Smooth muscle cell (in vitro differentiated cells): ENCODE measurements around the gene FH. TPM values are rescaled to one million over a fixed set of nuclear protein-coding genes. Genes with fewer than 3 reads are reported as not detected.

ENCODE experiments used
- DNase-seq: peaks from one replicate; lab custom pipeline; 2025; ENCODE audit not compliant: unreplicated experiment; lab: John Stamatoyannopoulos, UW
- H2AFZ ChIP-seq: fragments of 200-600 bp; sonication (generic); 2 replicates; pipeline ENCODE4 v1.6.0; 2016; ENCODE audit warnings: antibody characterized with exemption, low read depth, mild to moderate bottlenecking
- H3F3A ChIP-seq: fragments of 200-600 bp; sonication (generic); 2 replicates; pipeline ENCODE4 v1.6.0; 2017; ENCODE audit warnings: antibody characterized with exemption, low read depth
- H3K27ac ChIP-seq: fragments of 200-600 bp; sonication (generic); 2 replicates; pipeline ENCODE4 v1.5.1; 2016; ENCODE audit warnings: low read depth, mild to moderate bottlenecking
- H3K27me3 ChIP-seq: fragments of 200-600 bp; sonication (generic); 2 replicates; pipeline ENCODE4 v1.6.1; 2016; ENCODE audit warnings: low read depth, mild to moderate bottlenecking
- H3K36me3 ChIP-seq: fragments of 200-600 bp; sonication (generic); 2 replicates; pipeline ENCODE4 v1.5.1; 2016; ENCODE audit warnings: low read depth
- H3K4me1 ChIP-seq: fragments of 200-600 bp; sonication (generic); 2 replicates; pipeline ENCODE4 v1.5.1; 2016; ENCODE audit warnings: low read depth
- H3K4me2 ChIP-seq: fragments of 200-600 bp; sonication (generic); 2 replicates; pipeline ENCODE4 v1.6.0; 2016; ENCODE audit warnings: mild to moderate bottlenecking
- H3K4me3 ChIP-seq: fragments of 200-600 bp; sonication (generic); 2 replicates; pipeline ENCODE4 v1.5.1; 2016; ENCODE audit warnings: mild to moderate bottlenecking
- H3K79me2 ChIP-seq: fragments of 200-600 bp; sonication (generic); 2 replicates; pipeline ENCODE4 v1.6.0; 2016; ENCODE audit warnings: low read depth, mild to moderate bottlenecking
- H3K9ac ChIP-seq: fragments of 200-600 bp; sonication (generic); 2 replicates; pipeline ENCODE4 v1.6.0; 2016; ENCODE audit warnings: low read depth
- H3K9me3 ChIP-seq: fragments of 200-600 bp; sonication (generic); replicated peaks from 2 replicates; pipeline ENCODE4 v1.5.1; 2016; ENCODE audit warnings: low read depth
- H4K20me1 ChIP-seq: fragments of 200-600 bp; sonication (generic); 2 replicates; pipeline ENCODE4 v1.6.0; 2016; ENCODE audit warnings: low read depth
- CTCF ChIP-seq: fragments of 200-600 bp; sonication (generic); IDR thresholded peaks from 2 replicates; pipeline ENCODE4 v1.5.1; 2017; ENCODE audit warnings: borderline replicate concordance, mild to moderate bottlenecking, antibody characterized with exemption; ENCODE audit not compliant: insufficient read depth, poor library complexity, severe bottlenecking
- WGBS: methylation state at CpG from one replicate; pipeline ENCODE4 v1.1.7; 2016; ENCODE audit warnings: low lambda C conversion rate; 5-methylcytosine and 5-hydroxymethylcytosine counted together
- polyA plus RNA-seq: library from polyadenylated mRNA; unstranded; fragments of >200 nt; fragmentation: Nextera tagmentation; extraction: Ambion mirVana; gene quantifications from 2 replicates; pipeline ENCODE4 v1.2.1, GENCODE V29; 2016
- total RNA-seq: library from RNA; depleted of rRNA; stranded (reverse); fragments of >200 nt; gene quantifications from 2 replicates; pipeline ENCODE4 v1.2.3, GENCODE V29; 2014

The FH gene
- total and polyA plus RNA-seq, 2 experiments from 2014 or later: 53.1 to 57.7 TPM

- no peaks in the 10 kb centered on the region for H3K9me3 ChIP-seq
- peak overlapping the region; percentile 68 for H3K9ac ChIP-seq
- H3F3A ChIP-seq: no peaks in the 10 kb centered on the region
- no peak for DNase-seq
- WGBS: 32% methylated on average over 6 of the region's 6 CpGs
- H3K4me2 ChIP-seq: peak overlapping the region; percentile 91
- H4K20me1 ChIP-seq: peaks cover 4% of the 10 kb centered on the region
- H3K36me3 ChIP-seq: no peaks in the 10 kb centered on the region
- peak overlapping the region; percentile 95 for H2AFZ ChIP-seq
- peak overlapping the region; percentile 70 for H3K4me3 ChIP-seq
- H3K4me1 ChIP-seq: peaks cover 20% of the 10 kb centered on the region
- peaks cover 30% of the 10 kb centered on the region for H3K79me2 ChIP-seq
- H3K27ac ChIP-seq: peak overlapping the region; percentile 68
- peaks cover 28% of the 10 kb centered on the region for H3K27me3 ChIP-seq
- TF ChIP-seq CTCF: no peak
Observed at GRCh38 chr1:241520080-241520465, 518 bp upstream of the FH start.

DNA sequence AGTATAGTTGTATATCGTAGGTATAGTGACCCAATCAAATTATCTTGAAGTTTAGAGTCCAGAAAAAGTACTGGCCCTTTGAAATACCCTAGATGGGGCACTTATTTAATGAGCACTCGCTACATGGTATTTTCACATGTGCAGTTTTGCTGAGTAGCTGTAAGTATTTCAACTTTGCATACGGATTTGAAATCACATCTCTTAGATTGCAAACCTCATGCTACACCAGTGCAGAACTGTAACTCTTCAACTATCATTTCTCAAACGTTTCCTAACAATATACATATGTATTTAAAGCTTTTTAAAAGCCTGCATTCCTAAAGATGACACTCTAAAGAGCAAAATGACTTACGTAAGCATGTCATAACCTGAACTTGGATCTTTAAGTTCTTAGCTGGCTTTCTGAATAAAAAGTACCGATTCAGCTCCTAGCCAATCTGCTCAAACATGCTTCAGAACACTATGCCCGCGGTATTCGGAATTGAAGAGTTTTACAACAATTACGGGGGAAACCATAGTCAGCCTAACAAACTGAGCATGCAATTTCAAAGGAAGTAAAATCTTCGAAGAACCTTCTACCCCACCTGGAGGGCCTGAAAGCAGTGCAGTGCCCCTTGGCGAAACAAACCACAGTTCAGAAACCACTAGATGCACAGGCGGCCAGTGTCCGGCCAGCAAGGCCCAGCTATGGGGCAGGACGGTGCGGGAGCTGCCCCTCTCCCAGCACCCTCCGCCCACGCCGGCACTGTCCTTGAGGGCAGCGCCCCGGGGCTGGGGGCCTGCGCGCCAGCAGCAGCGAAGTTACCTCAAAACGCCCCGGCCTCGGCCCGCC is 863 bp downstream of the FH start:
- Histone ChIP-seq H3K9me3 (no peaks in the 10 kb centered on the region), H4K20me1 (peaks cover 9% of the 10 kb centered on the region), H3K27me3 (peaks cover 18% of the 10 kb centered on the region), H3K9ac (peak overlapping the region; percentile 77), H3K27ac (peak overlapping the region; percentile 68), H3F3A (no peaks in the 10 kb centered on the region), H3K4me1 (peaks cover 20% of the 10 kb centered on the region), H3K4me2 (peak overlapping the region; percentile 96), H2AFZ (peak overlapping the region; percentile 88), H3K36me3 (peaks cover 4% of the 10 kb centered on the region), H3K4me3 (peak overlapping the region; percentile 70), H3K79me2 (peaks cover 38% of the 10 kb centered on the region)
- WGBS: 6% methylated on average over 27 of the region's 28 CpGs
- peak; percentile 49 for DNase-seq
- TF ChIP-seq CTCF: no peak

DNA sequence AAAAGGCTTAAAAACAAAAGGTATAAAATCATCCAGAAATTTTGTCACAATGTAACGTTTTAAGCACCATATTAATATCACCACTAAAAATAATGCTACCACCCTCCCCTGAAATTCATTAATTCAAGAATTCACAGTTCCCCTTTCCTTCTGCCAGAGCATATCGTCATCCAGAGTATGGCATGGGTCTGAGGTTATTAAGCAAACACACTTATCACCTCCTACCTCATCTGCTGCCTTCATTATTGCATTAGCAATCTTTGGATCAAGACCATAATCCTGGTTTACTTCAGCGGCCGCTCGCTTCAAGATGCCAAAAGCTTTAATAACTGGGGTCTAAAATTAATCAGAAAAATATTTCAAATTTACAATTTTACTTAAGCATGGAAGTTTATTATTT is 6.2 kb downstream of the FH start:
- 95% methylated on average over 5 of the region's 5 CpGs for WGBS
- no peak for TF ChIP-seq CTCF
- H3F3A ChIP-seq: no peaks in the 10 kb centered on the region
- no peak overlapping the region for H3K4me3 ChIP-seq
- H3K9me3 ChIP-seq: no peaks in the 10 kb centered on the region
- H3K4me2 ChIP-seq: no peak overlapping the region
- H3K9ac ChIP-seq: no peak overlapping the region
- H4K20me1 ChIP-seq: peaks cover 9% of the 10 kb centered on the region
- no peak for DNase-seq
- no peak overlapping the region for H2AFZ ChIP-seq
- H3K79me2 ChIP-seq: peaks cover 38% of the 10 kb centered on the region
- peaks cover 27% of the 10 kb centered on the region for H3K36me3 ChIP-seq
- no peak overlapping the region for H3K27ac ChIP-seq
- peaks cover 12% of the 10 kb centered on the region for H3K4me1 ChIP-seq
- no peaks in the 10 kb centered on the region for H3K27me3 ChIP-seq
